HG03139 (cell line): Measurements from ENCODE around the gene TFDP2.
"Not testable (repeated sequence)": the region's sequence is repeated elsewhere in the genome, so short reads cannot be mapped to it uniquely, and the experiment has no call there.

Experiments
- ATAC-seq: cut with Tn5 transposase; IDR thresholded peaks from one replicate; pipeline ENCODE4 v1.9.1; 2021; ENCODE audit not compliant: unreplicated experiment

The TFDP2 gene

DNA sequence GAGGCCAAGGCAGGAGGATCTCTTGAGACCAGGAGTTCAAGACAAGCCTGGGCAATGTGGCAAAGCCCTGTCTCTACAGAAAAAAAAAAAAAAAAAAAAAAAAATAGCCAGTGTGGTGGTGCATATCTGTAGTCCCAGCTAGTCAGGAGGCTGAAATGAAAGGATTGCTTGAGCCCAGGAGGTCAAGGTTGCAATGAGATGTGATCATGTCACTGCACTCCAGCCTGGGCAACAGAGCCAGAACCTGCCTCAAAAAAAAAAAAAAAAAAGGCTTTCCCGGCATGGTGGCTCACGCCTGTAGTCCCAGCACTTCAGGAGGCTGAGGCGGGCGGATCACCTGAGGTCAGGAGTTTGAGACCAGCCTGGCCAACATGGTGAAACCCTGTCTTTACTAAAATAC, 73.7 kb downstream of the TFDP2 start:
- not testable (repeated sequence) for ATAC-seq

- ATAC-seq: no peak
These were observed 76.5 kb downstream of the TFDP2 start for GRCh38 chr3:142072816-142073215.

DNA sequence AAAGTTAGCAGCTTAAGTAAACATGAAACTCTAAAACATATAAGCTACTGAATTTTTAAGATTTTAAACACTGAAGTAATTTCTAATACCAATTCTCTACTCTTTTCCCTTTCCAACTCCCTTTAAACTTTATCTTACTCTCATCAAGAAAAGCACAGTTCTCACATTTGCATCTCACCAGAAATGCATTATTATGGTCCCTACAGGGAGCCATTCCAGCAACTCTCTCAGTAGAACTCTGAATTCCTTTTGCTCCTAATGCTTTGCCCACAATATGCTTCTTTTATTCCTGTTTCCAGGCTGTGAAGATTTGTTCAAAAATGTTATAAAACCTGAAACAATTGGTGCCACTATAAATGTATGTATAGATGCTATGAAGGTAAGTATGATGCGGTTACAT, 83.4 kb downstream of the TFDP2 start:
- ATAC-seq: no peak

- no peak for ATAC-seq
These were observed 84.0 kb downstream of the TFDP2 start for GRCh38 chr3:142065344-142065743.

DNA sequence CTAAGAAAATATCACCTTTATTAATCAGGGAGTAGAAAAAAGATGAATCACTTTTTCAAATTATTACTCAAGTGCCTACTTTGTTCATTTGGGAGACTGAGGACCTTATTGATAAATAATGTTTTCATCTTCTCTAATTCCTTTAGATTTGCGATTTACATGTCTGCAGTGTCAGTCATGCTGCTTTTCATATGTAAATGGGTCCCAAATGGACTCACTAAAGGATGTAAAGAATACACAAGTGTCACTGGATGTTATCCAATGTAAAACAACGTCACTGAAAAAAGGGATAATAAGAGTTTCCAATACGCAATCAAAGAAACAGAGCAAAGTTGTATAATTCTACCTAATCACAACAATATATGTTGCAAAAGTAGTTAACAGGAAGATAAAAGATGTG, 84.9 kb downstream of the TFDP2 start:
- no peak for ATAC-seq

DNA sequence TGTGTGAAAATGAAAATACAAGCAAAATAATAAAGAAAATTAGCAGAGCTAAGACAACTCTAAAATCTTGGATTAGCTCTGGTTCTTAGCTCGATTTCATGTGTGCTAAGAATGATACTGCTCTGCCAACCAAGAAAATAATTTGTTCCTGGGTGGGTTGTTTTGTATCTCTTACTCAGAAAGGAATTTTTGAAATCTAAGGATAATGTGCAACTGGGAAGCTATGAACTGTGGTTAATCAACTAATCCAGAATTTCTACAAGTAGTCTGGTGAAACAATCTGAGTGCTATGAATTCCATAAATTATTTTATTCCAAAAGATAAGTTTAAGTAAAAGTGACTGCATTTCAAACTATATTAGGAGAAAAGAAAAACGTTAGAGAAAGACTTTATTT, 92.0 kb downstream of the TFDP2 start:
- ATAC-seq: no peak

DNA sequence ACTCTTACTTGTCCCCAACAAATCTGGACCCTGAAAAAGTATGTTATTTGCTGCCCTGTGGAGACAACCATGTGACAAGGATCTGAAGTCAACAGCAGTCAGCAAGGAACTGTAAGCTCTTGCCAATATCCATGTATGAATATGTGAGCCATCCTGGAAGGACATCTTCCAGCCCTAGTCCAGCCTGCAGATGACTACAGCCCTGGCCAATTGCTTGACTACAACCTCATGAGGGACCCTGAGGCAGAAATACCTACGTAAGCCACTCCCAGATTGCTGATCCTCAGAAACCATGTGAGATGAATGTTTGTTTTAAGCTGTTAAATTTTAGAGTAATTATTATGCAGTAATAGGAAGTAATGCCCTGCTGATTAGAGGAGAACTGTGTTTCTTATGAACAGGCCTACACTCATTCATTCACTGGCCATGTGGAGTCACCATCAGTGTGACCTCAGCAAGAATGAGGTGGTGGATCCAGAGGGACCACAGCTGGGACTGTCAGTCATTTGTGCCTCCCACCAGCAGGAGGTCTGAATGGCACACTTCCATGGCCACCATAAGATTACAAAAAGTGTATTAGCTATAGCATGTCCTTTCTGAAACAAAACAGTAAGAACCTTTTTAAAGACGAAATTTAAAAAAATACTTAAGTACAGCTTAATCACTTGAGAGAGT, 92.6 kb downstream of the TFDP2 start:
- no peak for ATAC-seq

DNA sequence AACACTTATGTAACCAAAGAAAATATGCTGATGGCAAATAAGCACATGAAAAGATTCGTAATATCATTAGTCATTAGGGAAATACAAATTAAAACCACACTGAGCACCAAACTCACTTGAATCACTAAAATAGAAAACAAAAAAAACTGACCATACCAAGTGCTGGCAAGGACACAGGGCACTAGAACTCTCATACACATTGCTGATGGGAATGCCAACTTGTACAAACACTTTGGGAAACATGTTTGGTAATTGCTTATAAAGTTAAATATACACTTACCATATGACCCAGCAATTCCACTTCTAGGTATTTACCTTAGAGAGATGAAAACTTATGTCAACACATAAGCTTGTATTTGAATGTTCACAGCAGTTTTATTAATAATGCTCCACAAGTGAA, 95.5 kb downstream of the TFDP2 start:
- no peak for ATAC-seq

DNA sequence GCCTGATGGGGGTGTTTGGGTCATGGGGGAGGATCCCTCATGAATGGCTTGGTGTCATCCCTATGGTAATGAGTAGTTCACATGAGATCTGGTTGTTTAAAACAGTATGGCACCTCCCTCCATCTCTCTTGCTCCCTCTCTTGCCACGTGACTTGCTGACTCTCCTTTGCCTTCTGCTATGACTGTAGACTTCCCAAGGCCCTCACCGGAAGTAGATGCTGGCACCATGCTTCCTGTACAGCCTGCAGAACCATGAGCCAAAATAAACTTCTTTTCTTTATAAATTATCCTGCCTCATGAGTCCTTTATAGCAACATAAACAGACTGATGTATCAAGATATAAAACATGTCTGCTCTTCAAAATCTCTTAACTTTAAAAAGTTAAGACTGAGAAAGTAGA, 96.1 kb downstream of the TFDP2 start:
- ATAC-seq: no peak

- ATAC-seq: no peak
These were observed 98.0 kb downstream of the TFDP2 start for GRCh38 chr3:142051351-142051750.

- no peak for ATAC-seq
These were observed 102.3 kb downstream of the TFDP2 start for GRCh38 chr3:142047021-142047369.

DNA sequence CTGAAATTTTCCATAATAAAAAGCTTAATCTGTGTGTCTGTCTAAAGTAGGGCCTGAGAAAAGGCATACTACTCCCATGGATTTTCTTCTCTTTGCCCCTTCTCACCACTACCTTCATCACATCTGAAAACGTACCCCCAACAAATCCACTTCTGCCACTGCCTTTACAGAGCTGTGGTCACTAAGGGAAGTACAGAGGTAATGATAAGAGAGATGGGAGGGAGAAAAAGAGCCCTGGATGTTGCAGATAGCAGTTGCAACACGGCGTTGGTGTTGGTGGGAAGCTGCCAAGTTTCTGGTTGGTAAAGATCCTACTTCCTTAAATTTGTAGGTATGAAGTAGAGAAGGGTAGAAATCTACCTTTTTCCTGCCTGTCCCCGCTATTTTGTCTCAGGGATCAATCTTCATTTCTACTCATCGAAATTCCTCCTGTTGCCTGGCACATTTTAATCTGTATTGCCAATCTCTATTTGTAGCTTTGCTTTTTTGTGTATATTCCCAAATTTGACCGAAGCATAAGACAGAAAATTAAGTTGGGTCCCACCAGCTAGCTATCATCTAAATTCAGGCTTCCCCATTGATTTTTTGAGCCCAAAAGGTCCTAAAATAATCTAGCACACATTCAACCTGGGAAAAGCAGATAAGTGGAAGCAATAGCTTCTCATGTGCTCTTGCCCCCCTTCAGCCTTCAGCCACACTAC, 102.9 kb downstream of the TFDP2 start:
- ATAC-seq: no peak

GRCh38 chr3:142040941-142041491, 108.3 kb downstream of the TFDP2 start:
- no peak for ATAC-seq

GRCh38 chr3:142035308-142035922, 113.9 kb downstream of the TFDP2 start:
- no peak for ATAC-seq

- no peak for ATAC-seq
These were observed 116.1 kb downstream of the TFDP2 start for GRCh38 chr3:142033292-142033691.

DNA sequence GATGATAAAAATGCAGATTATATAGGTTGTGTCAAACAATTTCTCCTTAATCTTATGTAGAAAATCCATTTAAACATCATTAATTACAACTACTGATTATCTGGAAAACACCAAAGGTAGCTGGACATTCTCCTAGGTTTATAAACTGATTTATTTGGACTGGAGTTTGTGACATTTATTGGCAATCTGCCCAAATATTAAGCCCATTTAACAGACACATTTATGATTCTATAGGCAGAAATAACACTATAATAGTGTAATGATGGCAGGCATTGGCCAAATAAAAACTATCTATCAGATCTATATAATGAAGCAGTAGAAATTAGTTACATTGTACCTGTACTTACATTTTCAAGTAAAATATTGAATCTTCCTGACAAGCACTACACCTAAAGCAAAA, 117.8 kb downstream of the TFDP2 start:
- ATAC-seq: no peak

DNA sequence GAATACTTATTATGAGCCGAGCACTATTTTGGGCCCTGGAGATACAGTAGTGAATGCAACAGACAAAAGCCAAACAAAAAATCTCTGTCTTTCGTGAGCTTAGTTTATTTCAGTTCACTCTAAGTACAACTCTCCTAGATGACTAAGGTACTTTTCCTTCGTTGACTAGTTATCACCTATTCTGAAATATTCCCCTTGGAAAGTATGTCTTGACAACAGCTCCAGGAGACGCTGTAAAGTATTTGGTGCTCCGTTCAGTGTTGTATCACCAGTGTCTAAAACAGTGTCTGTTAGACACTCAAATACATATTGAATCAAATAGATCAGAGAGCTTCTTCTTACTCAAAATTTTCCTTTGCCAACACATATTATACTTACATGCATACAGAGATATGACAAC, 119.6 kb downstream of the TFDP2 start:
- ATAC-seq: no peak

GRCh38 chr3:142029052-142029642, 120.2 kb downstream of the TFDP2 start:
- no peak for ATAC-seq

- peak; percentile 47 for ATAC-seq
These were observed 121.0 kb downstream of the TFDP2 start for GRCh38 chr3:142028243-142028777.

GRCh38 chr3:142027735-142028134, 121.6 kb downstream of the TFDP2 start:
- ATAC-seq: peak; percentile 47

DNA sequence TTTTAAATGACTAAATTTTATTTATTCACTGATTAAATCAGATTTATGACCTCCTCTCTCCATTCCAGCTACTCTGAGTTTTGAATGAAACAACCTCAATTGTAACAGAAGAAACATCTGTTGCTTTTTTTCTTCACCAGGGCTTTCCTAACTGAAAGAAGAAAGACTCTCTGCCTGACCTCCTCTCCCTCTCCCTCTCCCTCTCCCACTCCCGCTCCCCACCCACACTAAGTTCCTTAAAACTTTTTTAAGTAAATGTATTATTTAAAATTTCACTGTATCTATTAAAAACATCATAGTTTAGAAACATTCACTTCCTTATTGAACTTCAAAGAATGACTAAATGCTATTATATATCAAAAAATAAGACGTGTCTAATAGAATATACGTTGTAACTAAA, 122.0 kb downstream of the TFDP2 start:
- ATAC-seq: no peak

DNA sequence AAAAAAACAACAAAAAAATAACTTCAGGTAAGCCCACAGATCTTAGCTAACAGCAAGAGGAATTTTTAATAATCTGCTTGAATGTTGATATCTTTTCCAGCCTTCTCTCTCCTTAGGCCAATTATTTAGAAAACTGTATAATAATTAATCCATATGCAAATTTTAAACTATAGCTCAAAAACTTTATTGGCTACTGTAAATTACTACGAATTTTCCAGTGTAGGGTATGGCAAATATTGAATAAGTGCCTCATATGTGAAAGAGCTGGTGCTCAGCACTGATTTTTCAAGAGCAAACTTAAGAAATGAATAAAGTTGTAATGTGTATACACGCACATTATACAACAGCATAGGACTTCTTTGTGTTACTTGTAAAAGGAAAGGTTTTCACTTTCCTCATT, 123.0 kb downstream of the TFDP2 start:
- ATAC-seq: no peak
